CD1c-positive myeloid dendritic cell (primary cell): ENCODE measurements around the gene AGBL4.

ENCODE experiments used
- DNase-seq: peaks from one replicate; pipeline ENCODE4 v3.0.0-alpha.2; 2016; ENCODE audit errors: extremely low spot score

Gene AGBL4

GRCh38 chr1:49183489-49183888 lies 840.3 kb downstream of the AGBL4 start:
- DNase-seq: no peak

GRCh38 chr1:49181033-49181432 lies 842.7 kb downstream of the AGBL4 start:
- no peak for DNase-seq

GRCh38 chr1:49171941-49172593 lies 851.7 kb downstream of the AGBL4 start:
- no peak for DNase-seq

- no peak for DNase-seq
These were observed 857.7 kb downstream of the AGBL4 start for GRCh38 chr1:49166031-49166430.

GRCh38 chr1:49163031-49163430 lies 860.7 kb downstream of the AGBL4 start:
- no peak for DNase-seq

GRCh38 chr1:49160677-49161076 lies 863.1 kb downstream of the AGBL4 start:
- DNase-seq: no peak

- DNase-seq: no peak
These were observed 887.0 kb downstream of the AGBL4 start for GRCh38 chr1:49136738-49137251.

GRCh38 chr1:49125746-49126145 lies 898.0 kb downstream of the AGBL4 start:
- DNase-seq: no peak

GRCh38 chr1:49111931-49112330 lies 911.8 kb downstream of the AGBL4 start:
- DNase-seq: no peak

GRCh38 chr1:49106445-49106844 lies 917.3 kb downstream of the AGBL4 start:
- DNase-seq: no peak

- no peak for DNase-seq
These were observed 919.2 kb downstream of the AGBL4 start for GRCh38 chr1:49104575-49104974.

GRCh38 chr1:49102752-49103151 lies 921.0 kb downstream of the AGBL4 start:
- DNase-seq: no peak

- DNase-seq: no peak
These were observed 924.9 kb downstream of the AGBL4 start for GRCh38 chr1:49098866-49099265.

- no peak for DNase-seq
These were observed 937.4 kb downstream of the AGBL4 start for GRCh38 chr1:49086327-49086726.

GRCh38 chr1:49085079-49085478 lies 938.7 kb downstream of the AGBL4 start:
- no peak for DNase-seq

- no peak for DNase-seq
These were observed 963.0 kb downstream of the AGBL4 start for GRCh38 chr1:49060766-49061165.

GRCh38 chr1:49059087-49059486 lies 964.7 kb downstream of the AGBL4 start:
- DNase-seq: no peak

GRCh38 chr1:49052102-49052501 lies 971.7 kb downstream of the AGBL4 start:
- DNase-seq: no peak

GRCh38 chr1:49051647-49052046 lies 972.1 kb downstream of the AGBL4 start:
- no peak for DNase-seq

GRCh38 chr1:49050041-49050440 lies 973.7 kb downstream of the AGBL4 start:
- DNase-seq: no peak

- no peak for DNase-seq
These were observed 975.6 kb downstream of the AGBL4 start for GRCh38 chr1:49048188-49048587.

GRCh38 chr1:49046305-49046704 lies 977.4 kb downstream of the AGBL4 start:
- no peak for DNase-seq

- no peak for DNase-seq
These were observed 978.4 kb downstream of the AGBL4 start for GRCh38 chr1:49045371-49045770.

- no peak for DNase-seq
These were observed 987.1 kb downstream of the AGBL4 start for GRCh38 chr1:49036700-49037099.
